HG02870 (cell line): ENCODE results near the gene SPINK6.

Source experiments
- ATAC-seq: cut with Tn5 transposase; IDR thresholded peaks from one replicate; pipeline ENCODE4 v1.9.1; 2021; ENCODE audit warnings: mild to moderate bottlenecking, moderate library complexity; ENCODE audit not compliant: unreplicated experiment

Gene SPINK6

DNA sequence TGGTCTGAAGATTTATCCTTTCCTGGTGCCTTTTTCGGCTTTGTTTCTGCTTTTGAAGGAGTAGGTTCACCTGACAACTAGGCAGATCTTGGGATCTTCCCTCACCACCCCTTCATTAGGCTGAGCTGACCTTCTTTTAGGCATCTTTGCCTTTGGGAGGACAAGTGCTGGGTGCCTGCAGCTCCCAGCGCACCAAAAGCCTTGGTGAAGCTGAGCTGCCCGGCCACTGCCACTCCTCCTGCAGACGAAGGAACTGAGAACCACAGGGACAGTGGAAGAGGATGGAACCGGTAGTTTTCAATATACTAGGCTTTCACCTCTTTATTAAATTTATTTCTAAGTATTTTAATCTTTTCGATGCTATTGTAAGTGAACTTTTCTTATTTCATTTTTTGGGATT lies 18.7 kb downstream of the SPINK6 start:
- ATAC-seq = no peak

GRCh38 chr5:148224117-148224742 lies 21.4 kb downstream of the SPINK6 start:
- ATAC-seq = no peak

DNA sequence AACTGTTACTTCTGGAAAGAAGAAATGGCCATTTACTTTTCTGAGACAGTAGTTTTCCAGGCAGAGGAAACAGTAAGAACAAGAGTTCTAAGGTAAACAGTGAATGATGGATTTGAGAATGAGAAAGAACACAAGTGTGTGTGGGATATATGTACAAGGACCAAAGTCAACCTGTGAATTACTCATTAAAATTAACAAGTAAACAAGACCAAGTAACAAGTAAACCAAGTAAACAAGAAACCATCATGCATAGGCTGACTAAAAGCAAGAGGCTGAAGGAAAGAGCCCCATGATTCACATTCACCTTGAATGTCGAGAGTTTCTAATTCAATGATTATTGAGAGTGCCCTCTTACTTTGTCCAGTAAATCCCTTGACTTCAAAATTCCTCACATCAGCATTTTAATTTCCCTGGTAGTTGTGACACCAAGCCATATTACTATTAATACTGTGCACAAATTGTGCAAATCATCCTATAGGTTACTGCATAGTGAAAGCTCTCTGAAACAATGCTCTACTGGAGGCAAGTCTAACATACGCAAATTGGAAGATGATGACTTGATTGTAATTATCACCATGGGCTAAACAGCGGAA lies 25.6 kb downstream of the SPINK6 start:
- ATAC-seq = no peak

DNA sequence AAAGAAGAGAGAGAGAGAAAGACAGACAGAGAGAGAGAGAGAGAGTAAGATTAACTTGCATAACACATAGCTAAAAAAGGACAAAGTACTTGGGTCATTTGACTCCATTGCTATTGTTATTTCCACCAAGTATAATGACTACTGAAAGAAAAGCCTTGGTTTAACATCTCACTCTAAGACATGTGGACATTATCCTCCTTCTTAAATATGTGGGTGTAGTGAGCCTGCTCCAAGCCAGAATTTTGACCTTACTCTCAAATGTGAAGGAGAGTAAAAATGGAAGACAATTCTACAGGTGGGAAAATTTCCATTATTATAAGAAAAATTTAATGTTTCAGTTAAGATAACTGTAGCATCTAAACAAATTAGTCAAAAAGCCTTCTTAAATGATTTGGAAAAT lies 27.0 kb downstream of the SPINK6 start:
- ATAC-seq = no peak

DNA sequence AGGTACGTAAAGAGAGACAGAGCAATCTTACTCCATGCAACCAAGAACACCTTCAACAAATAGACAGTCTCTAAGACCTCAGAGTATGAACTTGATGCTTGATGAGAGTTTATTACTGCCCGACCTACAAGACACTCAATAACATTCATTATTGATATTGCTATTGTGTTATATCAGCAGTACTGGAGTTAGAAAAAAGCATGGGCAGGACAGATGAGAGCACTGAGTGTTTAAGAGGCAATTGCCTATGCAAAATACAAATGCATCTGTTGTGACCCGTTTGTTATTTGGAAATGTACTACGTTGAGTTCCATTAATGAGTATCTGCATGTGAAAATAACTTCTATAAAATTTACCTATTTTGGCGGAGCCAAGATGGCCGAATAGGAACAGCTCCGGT lies 27.4 kb downstream of the SPINK6 start:
- ATAC-seq = no peak

DNA sequence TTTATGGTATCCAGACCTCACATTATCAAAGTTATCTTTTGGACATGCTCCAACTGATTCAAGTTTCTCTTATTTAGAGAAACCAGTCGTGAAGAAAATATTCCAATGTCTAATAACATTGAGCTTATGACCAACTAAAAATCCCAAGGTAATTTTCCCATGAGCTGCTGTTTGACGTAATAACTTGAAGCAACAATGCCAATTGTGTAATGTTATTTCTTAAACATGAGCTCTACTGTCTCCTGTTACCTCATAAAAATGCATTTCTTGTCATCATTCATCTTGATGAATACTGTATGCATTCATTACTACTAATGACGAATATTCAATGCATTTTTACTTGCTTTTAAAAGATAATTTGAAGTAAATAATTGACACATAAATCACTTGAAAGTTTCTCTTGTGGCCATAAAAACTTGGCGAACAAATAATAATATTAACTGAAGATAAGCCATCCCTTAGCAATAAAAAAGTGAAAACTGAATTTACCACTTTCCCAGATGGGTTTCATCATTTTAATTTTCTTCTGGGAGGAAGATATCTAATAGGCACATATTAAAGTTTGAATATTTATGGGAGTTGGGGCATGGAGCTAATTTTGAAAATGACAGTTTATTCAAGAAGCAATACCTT lies 35.1 kb downstream of the SPINK6 start:
- ATAC-seq = no peak

DNA sequence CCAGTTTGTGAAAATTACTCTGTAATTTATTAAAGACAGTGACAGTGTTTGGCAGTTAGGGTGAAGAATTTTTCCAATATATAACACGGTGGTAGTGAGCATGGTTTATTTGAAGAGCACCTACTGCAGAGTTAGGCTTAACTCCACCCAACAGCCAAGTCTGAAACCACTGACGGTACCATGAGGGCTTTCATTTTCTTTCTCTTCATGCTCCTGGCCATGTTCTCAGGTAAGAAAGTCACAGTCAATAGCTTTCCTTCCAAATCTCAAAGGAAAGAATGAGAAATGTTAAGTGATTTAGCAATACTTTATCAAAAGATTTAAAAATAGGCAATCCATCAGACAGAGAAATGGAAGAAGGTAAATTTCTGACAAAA lies 35.6 kb downstream of the SPINK6 start, which contains the start of gene MARCOL:
TSS of gene MARCOL (plus strand) at position 108 of the 377 bp plus-strand sequence. CDS start at position 181, 73 bp downstream.
- ATAC-seq = no peak

DNA sequence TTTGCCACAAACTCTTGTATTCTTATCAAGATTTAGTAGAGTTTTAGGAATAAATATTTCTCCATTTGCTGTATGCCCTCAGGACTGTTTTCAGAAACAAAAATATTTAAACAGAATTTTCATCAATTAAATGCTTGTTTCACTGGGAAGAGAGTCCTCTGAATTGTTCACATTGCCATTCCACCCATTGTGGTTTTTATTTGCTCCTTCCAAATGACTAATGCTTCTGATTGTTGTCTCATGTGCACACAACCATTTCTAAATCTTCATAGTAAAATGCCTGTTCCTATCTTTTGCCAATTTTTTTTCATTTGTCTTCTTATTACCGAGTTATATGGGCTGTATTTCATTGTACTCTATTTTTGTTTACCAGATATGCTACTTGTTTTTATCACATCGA lies 46.1 kb downstream of the SPINK6 start:
- ATAC-seq = no peak

GRCh38 chr5:148255456-148255855 lies 52.6 kb downstream of the SPINK6 start:
- ATAC-seq = no peak

DNA sequence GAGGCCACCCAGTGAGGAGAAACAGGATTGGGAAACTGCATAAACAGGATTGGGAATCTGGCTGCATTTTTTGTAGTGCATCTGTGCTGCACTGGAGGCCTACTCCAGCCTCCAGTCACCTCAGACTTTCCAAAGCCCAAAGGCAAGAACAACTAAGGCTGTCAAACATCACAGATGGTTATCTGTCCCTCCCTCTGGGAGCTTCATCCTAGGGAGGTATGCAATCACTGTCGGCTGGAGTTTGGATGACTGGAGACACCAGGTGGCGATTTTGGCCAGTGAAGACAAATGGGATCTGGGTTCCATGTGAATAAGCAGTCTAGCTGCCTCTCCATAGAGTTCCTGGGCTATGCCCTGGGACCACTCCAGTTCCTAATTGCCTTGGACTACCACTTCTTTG lies 56.4 kb downstream of the SPINK6 start:
- no peak for ATAC-seq

GRCh38 chr5:148261221-148261620 lies 58.4 kb downstream of the SPINK6 start:
- no peak for ATAC-seq
